A549 treated with RU486 at 1 μM for 4 hours (cell line): ENCODE data around the gene KDM6B. TPM values are rescaled to one million over a fixed set of nuclear protein-coding genes. Genes with fewer than 3 reads are reported as not detected.

ENCODE experiments used
- total RNA-seq: library from RNA; stranded (reverse); fragments of 200-300 nt; extraction: Qiagen RNA extraction; gene quantifications from 5 replicates; pipeline ENCODE4 v1.2.3, GENCODE V29; 2022; ENCODE audit warnings: low read depth

KDM6B gene
- 13.2 to 24.6 TPM (median 20.3 TPM) in 5 replicates for total RNA-seq

GRCh38 chr17:7833795-7834541 is at the start of gene KDM6B:
Gene KDM6B, plus strand, starts transcription at chr17:7834217. Its CDS starts 11,338 bp downstream, at chr17:7845555.

DNA sequence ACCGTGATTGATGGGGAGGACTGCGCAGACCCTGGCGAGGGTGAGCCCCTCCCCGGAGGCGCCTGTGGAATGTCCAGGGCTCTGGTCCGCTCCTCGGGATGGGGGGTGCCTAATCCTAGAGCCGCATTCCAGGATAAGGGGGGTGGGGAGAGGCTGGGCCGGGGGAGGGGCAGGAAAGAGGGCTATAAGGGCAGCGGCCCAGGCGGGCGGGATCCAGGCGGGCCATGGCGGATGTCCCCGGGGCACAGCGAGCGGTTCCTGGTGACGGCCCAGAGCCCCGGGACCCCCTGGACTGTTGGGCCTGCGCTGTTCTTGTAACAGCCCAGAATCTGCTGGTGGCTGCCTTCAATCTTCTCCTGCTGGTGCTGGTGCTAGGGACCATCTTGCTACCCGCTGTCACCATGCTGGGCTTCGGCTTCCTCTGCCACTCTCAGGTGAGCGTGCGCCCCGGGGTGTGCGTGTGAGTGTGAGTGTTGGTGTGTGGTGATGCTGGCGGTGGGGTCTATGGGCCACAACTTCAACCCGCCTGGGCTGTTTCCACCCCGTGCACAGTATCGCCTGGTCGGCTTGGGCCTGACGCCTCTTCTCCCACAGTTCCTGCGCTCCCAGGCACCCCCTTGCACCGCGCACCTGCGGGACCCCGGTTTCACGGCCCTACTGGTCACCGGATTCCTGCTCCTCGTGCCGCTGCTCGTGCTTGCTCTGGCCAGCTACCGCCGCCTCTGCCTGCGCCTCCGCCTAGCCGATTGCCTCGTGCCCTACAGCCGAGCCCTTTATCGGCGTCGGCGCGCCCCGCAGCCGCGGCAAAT is 21.0 kb downstream of the KDM6B start, which contains the start of gene TMEM88:
Gene TMEM88 (plus strand): TSS at position 216 of the 809 bp plus-strand sequence. CDS start 9 bp downstream, at position 225.

GRCh38 chr17:7856811-7857712 is 23.0 kb downstream of the KDM6B start, which contains the start of gene NAA38:
Gene NAA38, minus strand, starts transcription at chr17:7857559. Its CDS starts 96 bp downstream, at chr17:7857463.

DNA sequence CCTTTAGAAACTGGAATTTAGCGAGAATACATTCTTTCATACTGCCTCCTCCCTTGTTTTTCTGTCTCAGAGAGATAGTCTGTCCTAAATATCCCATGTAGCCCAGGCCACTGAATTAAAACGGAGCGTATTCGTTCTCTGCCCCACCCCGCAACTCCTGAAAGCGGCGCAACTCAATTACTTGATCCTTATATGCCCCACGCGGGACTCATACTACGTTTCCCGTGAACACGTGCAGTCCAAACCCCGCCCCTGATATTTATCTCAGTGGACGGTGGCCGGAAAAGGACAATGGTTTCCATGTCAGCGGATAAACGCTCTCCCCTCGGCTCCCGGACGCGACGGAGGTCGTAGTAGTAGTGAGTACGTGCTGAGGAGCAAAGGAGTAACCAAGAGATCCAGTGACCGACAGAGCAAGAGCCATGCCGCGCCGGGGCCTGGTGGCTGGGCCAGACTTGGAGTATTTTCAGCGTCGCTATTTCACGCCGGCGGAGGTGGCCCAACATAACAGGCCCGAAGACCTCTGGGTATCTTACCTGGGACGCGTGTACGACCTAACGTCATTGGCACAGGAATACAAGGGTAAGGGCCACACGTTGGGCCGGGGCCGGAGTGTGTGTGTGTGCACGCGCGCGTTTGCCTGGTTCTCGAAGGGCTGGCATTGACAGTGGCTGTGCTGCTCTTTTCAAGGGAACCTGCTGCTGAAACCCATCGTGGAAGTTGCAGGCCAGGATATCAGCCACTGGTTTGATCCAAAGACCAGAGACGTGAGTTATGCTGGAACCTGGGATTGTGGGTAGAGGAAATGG is 23.9 kb downstream of the KDM6B start, which contains the start of gene CYB5D1:
Gene CYB5D1 (plus strand): TSS at position 291 of the 809 bp plus-strand sequence. CDS start 132 bp downstream, at position 423.

Other genes with a start within 250 kb of the KDM6B start
- 0.16 to 0.30 TPM (median 0.19 TPM) in 5 replicates for gene SOX15, start 244.1 kb upstream of the KDM6B start, total RNA-seq
- 52.7 to 63.1 TPM (median 62.0 TPM) in 5 replicates for gene FXR2, start 219.3 kb upstream of the KDM6B start, total RNA-seq
- gene SAT2, start 206.4 kb upstream of the KDM6B start, total RNA-seq = 70.6 to 108 TPM (median 81.7 TPM) in 5 replicates
- gene SHBG, start 204.1 kb upstream of the KDM6B start, total RNA-seq = 0.47 to 0.70 TPM (median 0.64 TPM) in 5 replicates
- 0.13 to 0.42 TPM (median 0.27 TPM) in 5 replicates for gene ATP1B2, start 183.3 kb upstream of the KDM6B start, total RNA-seq
- gene TP53, start 146.7 kb upstream of the KDM6B start, total RNA-seq = 46.4 to 54.0 TPM (median 52.3 TPM) in 5 replicates
- gene WRAP53, start 145.7 kb upstream of the KDM6B start, total RNA-seq = 33.8 to 47.6 TPM (median 43.3 TPM) in 5 replicates
- gene EFNB3, start 129.0 kb upstream of the KDM6B start, total RNA-seq = 0.85 to 1.9 TPM (median 1.7 TPM) in 5 replicates
- gene DNAH2, start 116.5 kb upstream of the KDM6B start, total RNA-seq = 0.01 to 0.02 TPM (median 0.02 TPM) in 3 of 5 replicates, not detected in the others
- gene TMEM88, start 20.8 kb downstream of the KDM6B start, total RNA-seq = 0.31 to 1.5 TPM (median 0.71 TPM) in 5 replicates
- gene NAA38, start 23.3 kb downstream of the KDM6B start, total RNA-seq = 188 to 252 TPM (median 226 TPM) in 5 replicates
- 17.6 to 22.4 TPM (median 21.6 TPM) in 5 replicates for gene CYB5D1, start 23.8 kb downstream of the KDM6B start, total RNA-seq
- gene CHD3, start 54.6 kb downstream of the KDM6B start, total RNA-seq = 58.1 to 75.8 TPM (median 63.0 TPM) in 5 replicates
- 0.98 to 1.9 TPM (median 1.4 TPM) in 5 replicates for gene RNF227, start 82.1 kb downstream of the KDM6B start, total RNA-seq
- 1.5 to 3.4 TPM (median 2.9 TPM) in 5 replicates for gene KCNAB3, start 95.6 kb downstream of the KDM6B start, total RNA-seq
- 301 to 369 TPM (median 322 TPM) in 5 replicates for gene TRAPPC1, start 97.7 kb downstream of the KDM6B start, total RNA-seq
- gene CNTROB, start 98.0 kb downstream of the KDM6B start, total RNA-seq = 33.2 to 42.2 TPM (median 41.3 TPM) in 5 replicates
- 0.29 to 0.33 TPM in 2 of 5 replicates, not detected in the others for gene GUCY2D, start 168.4 kb downstream of the KDM6B start, total RNA-seq
- not detected in 5 replicates for gene ALOX15B, start 204.8 kb downstream of the KDM6B start, total RNA-seq